K562 (cell line): ENCODE results near the gene TXLNG. TPM values are rescaled to one million over a fixed set of nuclear protein-coding genes. Genes with fewer than 3 reads are reported as not detected.
A peak's percentile ranks its signal among the peaks of the same experiment; 100 is the strongest.

Experiments
- ATAC-seq: fragments of 200-7000 bp; cut with Tn5 transposase; 3 replicates; pipeline ENCODE4 v1.9.1; 2020; ENCODE audit warnings: moderate library complexity
- BruUV-seq: library from RNA; stranded (reverse); fragments of 400-500 nt; replicated peaks from 2 replicates; lab custom pipeline; 2021; lab: Mats Ljungman, UMichigan
- CTCF ChIA-PET: fragments of 300-600 bp; formaldehyde crosslinking; extraction: SDS; loops from one replicate; lab custom pipeline; 2021; ENCODE audit warnings: low intra/inter-chr PET ratio; lab: Yijun Ruan, JAX
- POLR2A ChIA-PET: fragments of 300-600, 350-650 bp; sonication (Branson Sonifier 250); formaldehyde crosslinking; extraction: SDS; loops from one replicate; lab custom pipeline; 2021; ENCODE audit warnings: antibody characterized with exemption, inconsistent platforms; lab: Yijun Ruan, JAX
- DNase-seq, 4 experiments: peaks; one replicate each; pipeline versions ENCODE4 v3.0.0 to v3.0.0-alpha.2; 2011 to 2018; ENCODE audit warnings: low spot score in 3 of 4, mixed read lengths in 3 of 4; ENCODE audit errors: extremely low read depth in 1 of 4
- FAIRE-seq: peaks from 2 replicates; lab custom pipeline; 2011; peaks lifted over from hg19 to GRCh38; lab: Jason Lieb, UNC
- H2AFZ ChIP-seq: 2 replicates; pipeline ENCODE4 v1.6.0; 2011; ENCODE audit warnings: low read depth, low read length, control low read depth, inconsistent platforms
- H3K27ac ChIP-seq: fragments of 200-600 bp; 3 replicates; pipeline ENCODE4 v1.8.0; 2011; ENCODE audit warnings: low read depth, mild to moderate bottlenecking, control low read depth, inconsistent platforms, low read length, moderate library complexity, mixed read lengths; ENCODE audit errors: extremely low read depth
- H3K27me3 ChIP-seq, 2 experiments: fragments of 300-600 bp in 1 of 2; 2 replicates in 1 of 2; 3 replicates in 1 of 2; pipeline versions ENCODE4 v1.6.0 to v1.8.0; 2011; ENCODE audit warnings: inconsistent platforms in 2 of 2, low read length in 2 of 2, mild to moderate bottlenecking in 1 of 2, mixed read lengths in 1 of 2, moderate library complexity in 1 of 2; ENCODE audit not compliant: control insufficient read depth in 2 of 2, insufficient read depth in 2 of 2
- H3K36me3 ChIP-seq: fragments of 300-600 bp; 3 replicates; pipeline ENCODE4 v1.8.0; 2011; ENCODE audit warnings: mild to moderate bottlenecking, low read length, inconsistent platforms; ENCODE audit not compliant: control insufficient read depth, insufficient read depth
- H3K4me1 ChIP-seq, 2 experiments: fragments of 200-600 bp in 1 of 2; replicated peaks in 1 of 2; 2 replicates in 1 of 2; 3 replicates in 1 of 2; pipeline versions ENCODE4 v1.5.1 to v1.8.0; 2011; ENCODE audit warnings: inconsistent platforms in 2 of 2, low read length in 2 of 2, mild to moderate bottlenecking in 1 of 2, mixed read lengths in 1 of 2, moderate library complexity in 1 of 2; ENCODE audit not compliant: control insufficient read depth in 2 of 2, insufficient read depth in 2 of 2
- H3K4me2 ChIP-seq: 2 replicates; pipeline ENCODE4 v1.6.1; 2011; ENCODE audit warnings: low read length, control low read depth, inconsistent platforms, mixed read lengths; ENCODE audit not compliant: insufficient read depth
- H3K4me3 ChIP-seq: fragments of 200-600 bp; sonication (generic), shearing (Covaris generic); 2 replicates; pipeline ENCODE4 v1.5.1; 2016; ENCODE audit warnings: control low read depth, inconsistent platforms
- H3K79me2 ChIP-seq: fragments of 200-600 bp; 3 replicates; pipeline ENCODE4 v1.8.0; 2011; ENCODE audit warnings: low read length, inconsistent platforms; ENCODE audit not compliant: control insufficient read depth, insufficient read depth
- H3K9ac ChIP-seq, 2 experiments: 2 replicates each; pipeline versions ENCODE4 v1.6.0 to v1.6.1; 2011; ENCODE audit warnings: low read depth in 2 of 2, low read length in 2 of 2, control low read depth in 1 of 2, inconsistent platforms in 1 of 2, mild to moderate bottlenecking in 1 of 2, mixed read lengths in 1 of 2; ENCODE audit not compliant: insufficient read depth in 1 of 2
- H3K9me1 ChIP-seq: one replicate; pipeline ENCODE4 v1.6.0; 2011; ENCODE audit warnings: inconsistent platforms, mild to moderate bottlenecking, low read length, moderate library complexity; ENCODE audit not compliant: control insufficient read depth, insufficient read depth
- H3K9me3 ChIP-seq: replicated peaks from 2 replicates; pipeline ENCODE4 v1.5.1; 2011; ENCODE audit warnings: low read depth, low read length, inconsistent platforms; ENCODE audit not compliant: control insufficient read depth, insufficient read depth
- H4K20me1 ChIP-seq: replicated peaks from 2 replicates; pipeline ENCODE4 v1.6.1; 2011; ENCODE audit warnings: low read length, inconsistent platforms, mixed read lengths; ENCODE audit not compliant: control insufficient read depth, insufficient read depth
- FOS ChIP-seq: IDR thresholded peaks from 3 replicates; pipeline ENCODE4 v1.6.1; 2011; ENCODE audit not compliant: insufficient read length; ENCODE audit errors: extremely low read depth
- FOSL1 ChIP-seq: fragments of 200-800 bp; sonication (Bioruptor generic); conservative IDR thresholded peaks from 2 replicates; pipeline ENCODE4 v1.6.1; 2016; ENCODE audit warnings: missing genetic modification characterization, missing compliant biosample characterization
- GTF2E2 ChIP-seq: fragments of 200-800 bp; sonication (Bioruptor generic); IDR thresholded peaks from 2 replicates; pipeline ENCODE4 v1.6.1; 2016; ENCODE audit warnings: missing genetic modification characterization, missing compliant biosample characterization
- MCM3 ChIP-seq: fragments of 450-650 bp; IDR thresholded peaks from 2 replicates; pipeline ENCODE4 v1.6.1; 2016
- MTA1 ChIP-seq: fragments of 450-650 bp; IDR thresholded peaks from 2 replicates; pipeline ENCODE4 v1.6.1; 2017; ENCODE audit warnings: borderline replicate concordance
- NCOA4 ChIP-seq: fragments of 450-650 bp; IDR thresholded peaks from 2 replicates; pipeline ENCODE4 v1.6.1; 2018; ENCODE audit warnings: mild to moderate bottlenecking; ENCODE audit not compliant: partially characterized antibody
- POLR2A ChIP-seq: fragments of 450-650 bp; conservative IDR thresholded peaks from 2 replicates; pipeline ENCODE4 v1.6.1; 2016
- POLR2AphosphoS5 ChIP-seq: IDR thresholded peaks from 2 replicates; pipeline ENCODE4 v1.6.1; 2011; ENCODE audit warnings: mild to moderate bottlenecking, low read depth, low read length, moderate library complexity; ENCODE audit not compliant: control insufficient read depth, insufficient read depth
- SNIP1 ChIP-seq: fragments of 450-650 bp; IDR thresholded peaks from 2 replicates; pipeline ENCODE4 v1.7.1; 2017; ENCODE audit warnings: low read depth, mild to moderate bottlenecking
- SUPT5H ChIP-seq: fragments of 450-650 bp; IDR thresholded peaks from 2 replicates; pipeline ENCODE4 v1.6.1; 2016
- TCF7 ChIP-seq: sonication (generic); IDR thresholded peaks from 2 replicates; pipeline ENCODE4 v1.6.1; 2016; ENCODE audit warnings: antibody characterized with exemption, borderline replicate concordance
- ZNF3 ChIP-seq: fragments of 250-450 bp; sonication (Bioruptor Pico); IDR thresholded peaks from 2 replicates; pipeline ENCODE4 v1.5.0; 2021; ENCODE audit warnings: mild to moderate bottlenecking, moderate library complexity
- WGBS: fragments of 100-300 bp; shearing (Covaris generic); methylation state at CpG from one replicate; pipeline ENCODE4 v1.1.6; 2016; ENCODE audit warnings: low coverage, mixed read lengths; ENCODE audit not compliant: insufficient coverage; ENCODE audit errors: missing lambda C conversion rate; 5-methylcytosine and 5-hydroxymethylcytosine counted together
- in situ Hi-C: fragments of 300-500 bp; cut with MboI; formaldehyde crosslinking; loops from 4 replicates; pipeline ENCODE4 v1.15.0; 2018; ENCODE audit warnings: inconsistent platforms, mixed read lengths
- intact Hi-C: fragments of 100-400 bp; cut with micrococcal nuclease; formaldehyde crosslinking; loops from 2 replicates; pipeline ENCODE4 v1.14.2; 2022
- polyA plus RNA-seq, 8 experiments: library from polyadenylated mRNA; depleted of rRNA in 4 of 8; stranded (reverse) in 5 of 8; unstranded in 3 of 8; fragments of >200 nt; fragmentation: Nextera tagmentation in 2 of 8; fragmentation: Illumina TruSeq in 1 of 8; extraction: Ambion mirVana in 2 of 8; extraction: Trizol in 1 of 8; gene quantifications; 2 replicates each; pipeline versions ENCODE4 v1.2.1 to v1.2.3, GENCODE V29; 2011 to 2014; ENCODE audit warnings: inconsistent platforms in 1 of 8, missing spikeins in 1 of 8
- total RNA-seq, 7 experiments: library from RNA; depleted of rRNA in 6 of 7; stranded (reverse); fragments of >200 nt in 6 of 7; fragmentation: Illumina TruSeq in 2 of 7; extraction: Trizol in 2 of 7; gene quantifications; 2 replicates each; pipeline versions ENCODE4 v1.2.1 to v1.2.3, GENCODE V29; 2011 to 2021; ENCODE audit warnings: low replicate concordance in 1 of 7
- TF ChIP-seq, protein P1 (sequence below), 2 experiments: fragments of 450-650 bp in 1 of 2; IDR thresholded peaks; 2 replicates each; pipeline ENCODE4 v1.6.1; 2011 to 2017; ENCODE audit warnings: low read depth in 2 of 2, antibody characterized with exemption in 1 of 2, borderline replicate concordance in 1 of 2, low read length in 1 of 2, mild to moderate bottlenecking in 1 of 2, mixed read lengths in 1 of 2; ENCODE audit not compliant: control insufficient read depth in 1 of 2

TXLNG gene
- total and polyA plus RNA-seq, 9 of the 15 experiments (the other 6 are each of a cell fraction or from before 2014, with no cell fraction given): 13.1 to 47.0 (median 31.6) TPM

DNA sequence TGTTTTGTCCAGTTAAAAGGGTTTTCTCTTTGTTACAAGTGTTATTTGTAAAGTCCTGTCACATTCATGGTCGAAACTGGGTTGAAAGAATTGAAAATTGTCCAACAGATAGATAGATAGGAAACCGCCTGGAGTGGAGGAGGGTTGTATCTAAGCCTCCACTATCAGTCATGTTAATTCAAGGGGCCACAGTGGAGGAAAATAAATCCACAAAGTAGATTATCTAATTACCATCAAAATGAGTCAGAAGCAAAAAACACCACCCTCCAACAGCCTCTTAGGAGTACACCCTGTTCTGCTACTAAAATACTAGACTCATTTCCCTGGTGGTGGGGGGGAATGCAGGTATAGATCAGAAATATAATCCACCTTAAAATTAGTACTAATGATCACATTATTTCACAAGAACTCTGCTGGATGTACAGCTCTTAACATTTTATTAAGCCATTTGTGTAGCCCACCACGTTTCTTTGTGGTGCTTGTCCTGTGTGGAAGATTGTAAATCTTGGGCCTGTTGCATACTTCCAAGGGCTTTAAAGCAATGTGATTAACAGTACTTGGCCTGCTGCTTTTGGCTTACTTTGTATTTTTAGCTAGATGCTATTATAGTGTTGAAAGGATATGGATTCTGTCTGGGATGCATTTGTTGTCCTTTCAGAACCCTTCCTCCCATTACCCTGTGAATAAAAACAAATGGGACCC is 57.1 kb downstream of the TXLNG start:
- no peaks in the 10 kb centered on the region for H3K9me1 ChIP-seq
- no peaks in the 10 kb centered on the region for H4K20me1 ChIP-seq
- ChIA-PET POLR2A (no interaction called here), CTCF (no interaction called here)
- H3K27me3 ChIP-seq: no peaks in the 10 kb centered on the region
- FAIRE-seq (no peak), ATAC-seq (peak; percentile 10; the same call in 1 of the 3 replicates), DNase-seq (no peak)
- in situ Hi-C loops: no loop called here
- H3K4me2 ChIP-seq: no peak overlapping the region
- BruUV-seq: no TSS peak
- peaks cover 0 to 3% of the 10 kb centered on the region in 2 experiments; a peak in 2 of 5 replicates for H3K4me1 ChIP-seq
- intact Hi-C loops: no loop called here
- 19% methylated on average over 3 of the region's 3 CpGs for WGBS
- no peaks in the 10 kb centered on the region for H3K79me2 ChIP-seq
- H3K9me3 ChIP-seq: no peaks in the 10 kb centered on the region
- TF ChIP-seq MTA1 (no peak), SUPT5H (no peak), NCOA4 (no peak), ZNF3 (no peak), FOSL1 (tag) (peak; percentile 37), SNIP1 (no peak), TCF7 (no peak), POLR2A (peak; percentile 49; the same call in 1 of the 2 replicates), MCM3 (no peak), GTF2E2 (tag) (no peak), FOS (no peak), POLR2AphosphoS5 (peak; percentile 41; the same call in 1 of the 2 replicates)
- TF ChIP-seq, protein P1, sequence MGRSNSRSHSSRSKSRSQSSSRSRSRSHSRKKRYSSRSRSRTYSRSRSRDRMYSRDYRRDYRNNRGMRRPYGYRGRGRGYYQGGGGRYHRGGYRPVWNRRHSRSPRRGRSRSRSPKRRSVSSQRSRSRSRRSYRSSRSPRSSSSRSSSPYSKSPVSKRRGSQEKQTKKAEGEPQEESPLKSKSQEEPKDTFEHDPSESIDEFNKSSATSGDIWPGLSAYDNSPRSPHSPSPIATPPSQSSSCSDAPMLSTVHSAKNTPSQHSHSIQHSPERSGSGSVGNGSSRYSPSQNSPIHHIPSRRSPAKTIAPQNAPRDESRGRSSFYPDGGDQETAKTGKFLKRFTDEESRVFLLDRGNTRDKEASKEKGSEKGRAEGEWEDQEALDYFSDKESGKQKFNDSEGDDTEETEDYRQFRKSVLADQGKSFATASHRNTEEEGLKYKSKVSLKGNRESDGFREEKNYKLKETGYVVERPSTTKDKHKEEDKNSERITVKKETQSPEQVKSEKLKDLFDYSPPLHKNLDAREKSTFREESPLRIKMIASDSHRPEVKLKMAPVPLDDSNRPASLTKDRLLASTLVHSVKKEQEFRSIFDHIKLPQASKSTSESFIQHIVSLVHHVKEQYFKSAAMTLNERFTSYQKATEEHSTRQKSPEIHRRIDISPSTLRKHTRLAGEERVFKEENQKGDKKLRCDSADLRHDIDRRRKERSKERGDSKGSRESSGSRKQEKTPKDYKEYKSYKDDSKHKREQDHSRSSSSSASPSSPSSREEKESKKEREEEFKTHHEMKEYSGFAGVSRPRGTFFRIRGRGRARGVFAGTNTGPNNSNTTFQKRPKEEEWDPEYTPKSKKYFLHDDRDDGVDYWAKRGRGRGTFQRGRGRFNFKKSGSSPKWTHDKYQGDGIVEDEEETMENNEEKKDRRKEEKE (IDR thresholded peaks at IDR 0.05; ENCODE audit: borderline replicate concordance in 1 of 2, control insufficient read depth in 1 of 2, low read depth in 2 of 2, low read length in 1 of 2): no peak
- H3K4me3 ChIP-seq: no peak overlapping the region
- no peak overlapping the region for H2AFZ ChIP-seq
- peak overlapping the region; percentile 22; the same call in 1 of the 3 replicates for H3K27ac ChIP-seq
- no peak overlapping the region for H3K9ac ChIP-seq
- H3K36me3 ChIP-seq: peaks cover 90% of the 10 kb centered on the region
